K562 (cell line): ENCODE data around the gene STON2.

ENCODE experiments used
- U2AF2 ChIP-seq: fragments of 200-400 bp; formaldehyde crosslinking; optimal IDR thresholded peaks from 2 replicates; pipeline ENCODE3; 2017; ENCODE audit warnings: low read depth, mild to moderate bottlenecking, low read length
- ZNF75A ChIP-seq: fragments of 450-650 bp; formaldehyde crosslinking; IDR thresholded peaks from 2 replicates; pipeline ENCODE4 v1.4.0; 2020; ENCODE audit warnings: mild to moderate bottlenecking
- TF ChIP-seq, protein P1 (sequence below): fragments of 450-650 bp; IDR thresholded peaks from 2 replicates; pipeline ENCODE4 v1.6.1; 2016; ENCODE audit warnings: low read depth
- TF ChIP-seq, protein P2 (sequence below), 3 experiments: IDR thresholded peaks in 2 of 3; conservative IDR thresholded peaks in 1 of 3; 2 replicates each; pipeline ENCODE4 v1.5.1; 2011 to 2012; ENCODE audit warnings: low read length in 3 of 3, mild to moderate bottlenecking in 3 of 3, control low read depth in 2 of 3, improper control_type of control experiment in 1 of 3, inconsistent platforms in 1 of 3, low read depth in 1 of 3, mixed read lengths in 1 of 3, moderate library complexity in 1 of 3; ENCODE audit not compliant: insufficient read depth in 2 of 3

DNA sequence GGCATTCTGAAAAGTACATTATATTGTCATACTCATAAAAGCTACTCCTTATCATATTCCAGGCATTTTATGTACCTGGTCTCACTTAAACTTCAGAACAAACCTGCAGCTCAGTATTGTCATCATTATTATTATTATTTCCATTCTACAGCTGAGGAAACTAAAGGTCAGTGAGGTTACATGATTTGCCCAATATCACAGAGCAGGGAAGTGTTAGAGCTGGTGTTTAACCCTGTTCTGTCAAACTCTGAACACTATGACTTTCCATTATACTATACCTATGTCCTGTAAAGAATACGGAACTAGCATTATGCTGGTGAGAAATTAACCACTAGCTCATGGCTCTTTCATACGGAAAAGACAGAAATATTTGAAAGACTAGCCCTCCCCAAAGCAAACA lies 56.4 kb downstream of the STON2 start:
- TF ChIP-seq, protein P1, sequence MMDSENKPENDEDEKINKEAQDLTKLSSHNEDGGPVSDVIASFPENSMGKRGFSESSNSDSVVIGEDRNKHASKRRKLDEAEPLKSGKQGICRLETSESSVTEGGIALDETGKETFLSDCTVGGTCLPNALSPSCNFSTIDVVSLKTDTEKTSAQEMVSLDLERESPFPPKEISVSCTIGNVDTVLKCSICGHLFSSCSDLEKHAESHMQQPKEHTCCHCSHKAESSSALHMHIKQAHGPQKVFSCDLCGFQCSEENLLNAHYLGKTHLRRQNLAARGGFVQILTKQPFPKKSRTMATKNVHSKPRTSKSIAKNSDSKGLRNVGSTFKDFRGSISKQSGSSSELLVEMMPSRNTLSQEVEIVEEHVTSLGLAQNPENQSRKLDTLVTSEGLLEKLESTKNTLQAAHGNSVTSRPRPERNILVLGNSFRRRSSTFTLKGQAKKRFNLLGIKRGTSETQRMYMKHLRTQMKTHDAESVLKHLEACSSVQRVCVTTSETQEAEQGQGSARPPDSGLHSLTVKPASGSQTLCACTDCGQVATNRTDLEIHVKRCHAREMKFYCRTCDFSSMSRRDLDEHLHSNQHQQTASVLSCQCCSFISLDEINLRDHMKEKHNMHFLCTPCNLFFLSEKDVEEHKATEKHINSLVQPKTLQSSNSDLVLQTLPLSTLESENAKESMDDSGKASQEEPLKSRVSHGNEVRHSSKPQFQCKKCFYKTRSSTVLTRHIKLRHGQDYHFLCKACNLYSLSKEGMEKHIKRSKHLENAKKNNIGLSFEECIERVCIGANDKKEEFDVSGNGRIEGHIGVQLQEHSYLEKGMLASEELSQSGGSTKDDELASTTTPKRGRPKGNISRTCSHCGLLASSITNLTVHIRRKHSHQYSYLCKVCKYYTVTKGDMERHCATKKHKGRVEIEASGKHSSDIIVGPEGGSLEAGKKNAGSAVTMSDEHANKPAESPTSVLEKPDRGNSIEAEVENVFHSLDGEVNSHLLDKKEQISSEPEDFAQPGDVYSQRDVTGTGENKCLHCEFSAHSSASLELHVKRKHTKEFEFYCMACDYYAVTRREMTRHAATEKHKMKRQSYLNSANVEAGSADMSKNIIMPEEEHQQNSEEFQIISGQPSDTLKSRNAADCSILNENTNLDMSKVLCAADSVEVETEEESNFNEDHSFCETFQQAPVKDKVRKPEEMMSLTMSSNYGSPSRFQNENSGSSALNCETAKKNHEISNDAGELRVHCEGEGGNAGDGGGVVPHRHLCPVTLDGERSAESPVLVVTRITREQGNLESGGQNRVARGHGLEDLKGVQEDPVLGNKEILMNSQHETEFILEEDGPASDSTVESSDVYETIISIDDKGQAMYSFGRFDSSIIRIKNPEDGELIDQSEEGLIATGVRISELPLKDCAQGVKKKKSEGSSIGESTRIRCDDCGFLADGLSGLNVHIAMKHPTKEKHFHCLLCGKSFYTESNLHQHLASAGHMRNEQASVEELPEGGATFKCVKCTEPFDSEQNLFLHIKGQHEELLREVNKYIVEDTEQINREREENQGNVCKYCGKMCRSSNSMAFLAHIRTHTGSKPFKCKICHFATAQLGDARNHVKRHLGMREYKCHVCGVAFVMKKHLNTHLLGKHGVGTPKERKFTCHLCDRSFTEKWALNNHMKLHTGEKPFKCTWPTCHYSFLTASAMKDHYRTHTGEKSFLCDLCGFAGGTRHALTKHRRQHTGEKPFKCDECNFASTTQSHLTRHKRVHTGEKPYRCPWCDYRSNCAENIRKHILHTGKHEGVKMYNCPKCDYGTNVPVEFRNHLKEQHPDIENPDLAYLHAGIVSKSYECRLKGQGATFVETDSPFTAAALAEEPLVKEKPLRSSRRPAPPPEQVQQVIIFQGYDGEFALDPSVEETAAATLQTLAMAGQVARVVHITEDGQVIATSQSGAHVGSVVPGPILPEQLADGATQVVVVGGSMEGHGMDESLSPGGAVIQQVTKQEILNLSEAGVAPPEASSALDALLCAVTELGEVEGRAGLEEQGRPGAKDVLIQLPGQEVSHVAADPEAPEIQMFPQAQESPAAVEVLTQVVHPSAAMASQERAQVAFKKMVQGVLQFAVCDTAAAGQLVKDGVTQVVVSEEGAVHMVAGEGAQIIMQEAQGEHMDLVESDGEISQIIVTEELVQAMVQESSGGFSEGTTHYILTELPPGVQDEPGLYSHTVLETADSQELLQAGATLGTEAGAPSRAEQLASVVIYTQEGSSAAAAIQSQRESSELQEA, result no peak
- TF ChIP-seq ZNF75A (no peak), U2AF2 (no peak)
- TF ChIP-seq, protein P2, sequence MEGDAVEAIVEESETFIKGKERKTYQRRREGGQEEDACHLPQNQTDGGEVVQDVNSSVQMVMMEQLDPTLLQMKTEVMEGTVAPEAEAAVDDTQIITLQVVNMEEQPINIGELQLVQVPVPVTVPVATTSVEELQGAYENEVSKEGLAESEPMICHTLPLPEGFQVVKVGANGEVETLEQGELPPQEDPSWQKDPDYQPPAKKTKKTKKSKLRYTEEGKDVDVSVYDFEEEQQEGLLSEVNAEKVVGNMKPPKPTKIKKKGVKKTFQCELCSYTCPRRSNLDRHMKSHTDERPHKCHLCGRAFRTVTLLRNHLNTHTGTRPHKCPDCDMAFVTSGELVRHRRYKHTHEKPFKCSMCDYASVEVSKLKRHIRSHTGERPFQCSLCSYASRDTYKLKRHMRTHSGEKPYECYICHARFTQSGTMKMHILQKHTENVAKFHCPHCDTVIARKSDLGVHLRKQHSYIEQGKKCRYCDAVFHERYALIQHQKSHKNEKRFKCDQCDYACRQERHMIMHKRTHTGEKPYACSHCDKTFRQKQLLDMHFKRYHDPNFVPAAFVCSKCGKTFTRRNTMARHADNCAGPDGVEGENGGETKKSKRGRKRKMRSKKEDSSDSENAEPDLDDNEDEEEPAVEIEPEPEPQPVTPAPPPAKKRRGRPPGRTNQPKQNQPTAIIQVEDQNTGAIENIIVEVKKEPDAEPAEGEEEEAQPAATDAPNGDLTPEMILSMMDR (IDR thresholded peaks at IDR 0.05 in 2 of 3, conservative IDR thresholded peaks at IDR 0.05 in 1 of 3; ENCODE audit: insufficient read depth in 2 of 3, low read depth in 1 of 3, low read length in 3 of 3), result no peak
